HL-60 (cell line): Measurements from ENCODE around the gene SUPT16H.

Source experiments
- DNase-seq, 2 experiments: peaks; one replicate each; pipeline ENCODE4 v3.0.0-alpha.2; 2010 to 2020; ENCODE audit warnings: low read depth in 1 of 2, low spot score in 1 of 2
- H3K27ac ChIP-seq: fragments of 250-450 bp; sonication (Bioruptor Pico); replicated peaks from 2 replicates; pipeline ENCODE4 v1.5.1; 2020; ENCODE audit warnings: mild to moderate bottlenecking, moderate library complexity
- H3K27me3 ChIP-seq: fragments of 250-450 bp; sonication (Bioruptor Pico); 2 replicates; pipeline ENCODE4 v1.5.1; 2021; ENCODE audit warnings: mild to moderate bottlenecking, moderate library complexity; ENCODE audit not compliant: insufficient read depth, poor library complexity, severe bottlenecking
- H3K4me3 ChIP-seq: replicated peaks from 2 replicates; pipeline ENCODE4 v1.5.1; 2011; ENCODE audit warnings: mild to moderate bottlenecking, control low read depth, low read length; ENCODE audit not compliant: insufficient read depth
- CTCF ChIP-seq: IDR thresholded peaks from one replicate; pipeline ENCODE4 v1.5.1; 2011; ENCODE audit warnings: low read length, control low read depth, inconsistent platforms; ENCODE audit not compliant: insufficient read depth
- GABPA ChIP-seq: IDR thresholded peaks from 2 replicates; pipeline ENCODE4 v1.6.1; 2012; ENCODE audit warnings: low read depth
- POLR2AphosphoS5 ChIP-seq: IDR thresholded peaks from 2 replicates; pipeline ENCODE4 v1.6.1; 2012; ENCODE audit warnings: low read depth
- REST ChIP-seq: IDR thresholded peaks from 2 replicates; pipeline ENCODE4 v1.6.1; 2012; ENCODE audit warnings: low read depth; ENCODE audit not compliant: insufficient replicate concordance
- SPI1 ChIP-seq: IDR thresholded peaks from 2 replicates; pipeline ENCODE4 v1.6.1; 2012; ENCODE audit warnings: low read depth, mild to moderate bottlenecking, borderline replicate concordance

Gene SUPT16H

GRCh38 chr14:21343035-21343794 is 40.6 kb downstream of the SUPT16H start:
- DNase-seq = peak in 1 of 2 experiments; percentile 4
- no peak for TF ChIP-seq REST
- peak; percentile 22; the same call in 1 of the 2 replicates for TF ChIP-seq SPI1

GRCh38 chr14:21334202-21334906 is 49.5 kb downstream of the SUPT16H start:
- no peak for DNase-seq
- TF ChIP-seq SPI1 (no peak), CTCF (no peak), POLR2AphosphoS5 (no peak), REST (no peak), GABPA (no peak)
- no peak overlapping the region for H3K4me3 ChIP-seq
- no peak overlapping the region for H3K27ac ChIP-seq
- no peaks in the 10 kb centered on the region for H3K27me3 ChIP-seq

More at GRCh38 chr14:21343035-21343794, 40.6 kb downstream of the SUPT16H start:
- Histone ChIP-seq H3K27me3 (no peaks in the 10 kb centered on the region), H3K4me3 (no peak overlapping the region), H3K27ac (no peak overlapping the region)

GRCh38 chr14:21332950-21333349 is 50.9 kb downstream of the SUPT16H start:
- Histone ChIP-seq H3K27ac (no peak overlapping the region), H3K27me3 (no peaks in the 10 kb centered on the region), H3K4me3 (no peak overlapping the region)
- TF ChIP-seq CTCF (no peak), GABPA (no peak), REST (no peak), POLR2AphosphoS5 (no peak), SPI1 (no peak)
- no peak for DNase-seq
